Activated T-helper 9 cell treated with anti-CD3 and anti-CD28 coated beads, Interleukin-2, amount 50 U/mL, for 16 hours (primary cell): Measurements from ENCODE around the gene HIPK2.

Source experiments
- DNase-seq: peaks from one replicate; pipeline ENCODE4 v3.0.0-alpha.2; 2020; ENCODE audit warnings: low read depth

Gene HIPK2

GRCh38 chr7:139669106-139670061 lies 108.4 kb downstream of the HIPK2 start:
- DNase-seq = no peak

DNA sequence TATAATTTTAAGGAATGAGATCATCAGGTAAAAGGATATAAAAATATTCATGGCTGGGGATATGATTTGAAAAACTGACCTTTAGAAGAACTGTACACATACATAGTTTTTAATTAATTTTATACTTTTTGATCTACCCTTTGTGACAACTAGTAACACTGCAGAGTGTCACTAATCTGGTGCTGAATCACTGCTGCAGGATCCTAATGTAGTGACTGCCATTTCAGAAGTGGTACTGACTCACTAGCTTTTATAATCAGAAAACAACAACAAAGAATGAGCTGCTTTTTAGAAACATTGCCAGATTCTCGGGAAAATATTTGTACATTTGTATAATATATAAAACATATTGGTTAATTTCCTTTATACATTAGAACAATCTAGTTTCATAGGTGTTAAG lies 110.4 kb downstream of the HIPK2 start:
- DNase-seq = no peak

GRCh38 chr7:139666501-139666900 lies 111.3 kb downstream of the HIPK2 start:
- DNase-seq = no peak

DNA sequence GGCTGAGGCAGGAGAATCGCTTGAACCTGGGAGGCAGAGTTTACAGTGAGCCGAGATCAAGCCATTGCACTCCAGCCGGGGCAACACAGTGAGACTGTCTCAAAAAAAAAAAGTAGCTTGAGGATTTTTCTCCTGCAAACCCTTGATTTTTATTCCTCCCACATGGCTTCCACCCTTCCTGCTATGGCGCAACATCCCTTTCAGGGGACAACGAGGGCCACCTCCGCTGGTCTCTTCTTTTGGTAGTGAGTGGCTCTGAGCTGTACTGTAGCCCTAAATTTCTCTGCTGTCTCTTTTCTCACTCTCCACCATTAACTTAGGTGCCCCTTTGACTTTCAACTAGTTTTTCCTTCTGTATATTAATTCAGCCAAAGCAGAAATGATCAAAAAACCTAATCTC lies 113.4 kb downstream of the HIPK2 start:
- no peak for DNase-seq

GRCh38 chr7:139663608-139664177 lies 114.1 kb downstream of the HIPK2 start:
- DNase-seq = no peak

DNA sequence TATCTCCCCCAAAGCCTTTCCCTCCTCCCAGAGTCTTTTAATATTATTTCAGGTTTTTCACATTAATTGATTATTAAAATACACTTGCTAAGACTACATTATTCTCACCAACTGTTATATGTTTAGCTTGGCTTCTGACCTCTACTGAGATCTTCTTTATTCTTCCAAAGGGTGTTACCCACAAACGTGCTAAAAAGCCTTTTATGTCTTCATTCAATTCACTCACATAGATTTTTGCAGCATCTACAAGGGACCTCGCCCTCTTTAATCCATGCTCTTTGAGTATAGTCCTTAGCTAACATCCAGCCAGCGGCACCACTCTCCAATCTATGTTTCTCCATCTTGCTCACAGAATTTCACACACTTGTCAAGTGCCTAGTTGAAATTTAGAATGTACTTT lies 115.9 kb downstream of the HIPK2 start:
- DNase-seq = no peak

GRCh38 chr7:139661043-139661440 lies 116.8 kb downstream of the HIPK2 start:
- no peak for DNase-seq

- no peak for DNase-seq
These were observed 117.3 kb downstream of the HIPK2 start for GRCh38 chr7:139660317-139661042.

- DNase-seq = no peak
These were observed 117.9 kb downstream of the HIPK2 start for GRCh38 chr7:139659922-139660316.

DNA sequence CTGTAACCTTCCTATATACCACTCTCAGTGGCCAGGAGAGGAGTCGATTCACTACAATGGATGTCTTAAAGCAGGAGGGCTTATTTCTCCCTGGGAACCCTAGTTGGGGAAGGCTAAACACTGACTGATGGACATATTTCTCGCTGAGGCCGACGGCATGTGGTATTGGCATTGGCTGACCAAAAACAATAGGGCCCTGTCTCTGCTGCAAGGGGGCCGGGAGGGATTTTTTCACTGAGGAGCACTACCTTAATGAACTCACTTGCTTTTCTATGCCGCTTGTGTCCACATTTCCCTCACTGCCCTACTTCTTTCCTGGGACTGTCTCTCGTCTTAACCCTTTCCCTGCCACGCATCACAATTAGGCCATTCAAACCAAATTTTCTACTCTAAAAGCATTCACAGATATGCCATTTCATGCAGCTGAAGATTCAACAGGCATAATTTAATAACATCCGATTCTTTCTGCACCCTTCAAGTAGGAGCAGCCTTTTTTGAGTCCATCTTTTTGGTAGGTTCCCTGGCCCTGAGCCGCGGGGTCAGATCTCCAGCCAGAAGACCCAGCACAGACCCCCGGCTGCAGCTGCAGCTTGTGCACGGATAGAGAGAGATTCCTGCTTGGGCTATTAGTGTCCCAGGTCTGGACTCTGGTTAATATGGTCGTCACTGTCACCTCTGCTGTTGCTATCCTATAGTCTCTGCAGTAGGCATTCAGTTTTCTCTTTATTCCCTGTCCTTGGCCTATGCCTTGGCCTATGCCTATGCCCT lies 118.7 kb downstream of the HIPK2 start:
- no peak for DNase-seq

DNA sequence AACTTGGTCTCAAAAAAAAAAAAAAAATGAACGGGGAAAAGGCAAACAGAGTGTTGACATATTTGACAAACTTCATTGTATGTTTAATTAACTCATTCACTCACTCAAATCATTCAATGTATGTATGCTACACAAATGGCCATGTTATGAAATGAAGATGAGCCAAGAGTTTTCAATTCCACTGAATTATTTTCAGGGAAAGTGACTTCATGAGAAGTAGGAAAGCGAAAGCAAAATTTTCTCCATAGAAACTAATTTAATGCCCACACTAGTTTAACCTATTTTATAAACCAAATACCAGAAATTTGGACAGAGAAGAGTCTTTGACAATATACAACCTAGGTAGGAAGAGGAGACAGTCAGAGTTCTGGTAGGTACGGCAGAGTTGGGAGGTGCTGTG lies 119.5 kb downstream of the HIPK2 start:
- DNase-seq = no peak

GRCh38 chr7:139657725-139658124 lies 120.1 kb downstream of the HIPK2 start:
- DNase-seq = no peak

DNA sequence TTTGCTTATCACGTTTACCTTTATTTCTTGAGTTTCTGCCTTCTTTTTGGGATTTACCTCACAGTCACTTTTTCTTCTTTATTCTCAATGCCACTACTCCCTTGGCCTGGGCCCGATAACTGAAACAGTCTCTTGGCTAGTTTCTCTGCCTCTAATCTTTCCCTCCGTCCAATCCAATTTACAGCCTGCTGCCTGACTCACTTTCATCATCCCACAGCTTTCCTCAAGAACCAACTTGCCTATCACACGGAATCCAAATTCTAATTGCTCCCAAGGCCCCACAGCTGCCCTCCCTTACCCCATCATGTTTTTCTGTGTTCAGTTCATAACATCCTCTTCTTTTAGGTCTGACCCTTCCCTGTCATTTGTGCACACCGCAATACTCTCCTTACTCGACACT lies 121.4 kb downstream of the HIPK2 start:
- DNase-seq = no peak

DNA sequence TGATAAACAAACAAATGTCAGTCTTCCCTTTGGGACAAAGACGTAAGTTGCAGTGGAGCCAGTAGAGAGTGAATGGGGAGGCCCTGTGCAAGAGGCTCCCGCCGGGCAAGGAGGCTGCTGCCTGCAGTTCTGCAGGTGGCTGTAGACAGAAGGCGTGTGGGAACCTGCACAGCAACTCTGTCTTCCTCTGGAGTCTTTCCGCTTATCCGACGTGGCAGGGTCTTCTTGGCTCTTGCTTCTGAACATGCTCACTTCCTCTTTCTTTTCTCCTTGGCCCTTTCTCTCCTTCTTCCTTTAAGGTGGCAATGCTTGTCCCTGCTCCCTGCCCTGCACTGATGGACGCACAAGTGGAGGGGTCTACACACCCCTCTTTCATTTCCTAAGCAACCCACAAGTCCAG lies 122.5 kb downstream of the HIPK2 start:
- DNase-seq = no peak

GRCh38 chr7:139654276-139655181 lies 123.3 kb downstream of the HIPK2 start:
- no peak for DNase-seq

GRCh38 chr7:139651914-139652313 lies 125.9 kb downstream of the HIPK2 start:
- DNase-seq = no peak

DNA sequence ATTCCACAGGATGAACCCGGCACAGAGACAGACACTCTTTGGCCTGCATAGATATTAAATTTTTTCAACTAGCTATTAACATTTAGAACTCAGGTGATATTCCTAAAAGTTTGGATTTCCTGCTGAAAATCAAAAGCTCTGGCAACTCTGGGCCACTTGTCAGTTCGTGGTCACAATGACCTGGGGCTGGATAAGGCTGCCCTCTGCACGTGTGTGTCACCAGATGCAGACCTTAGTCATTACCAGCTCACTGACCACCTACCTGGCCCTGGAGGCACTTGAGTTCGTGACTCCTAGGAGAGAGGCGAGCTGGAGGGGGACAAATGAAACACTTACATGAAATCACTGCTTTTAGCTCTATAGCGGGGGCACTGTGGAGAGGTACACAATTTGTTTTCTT lies 126.5 kb downstream of the HIPK2 start:
- no peak for DNase-seq

DNA sequence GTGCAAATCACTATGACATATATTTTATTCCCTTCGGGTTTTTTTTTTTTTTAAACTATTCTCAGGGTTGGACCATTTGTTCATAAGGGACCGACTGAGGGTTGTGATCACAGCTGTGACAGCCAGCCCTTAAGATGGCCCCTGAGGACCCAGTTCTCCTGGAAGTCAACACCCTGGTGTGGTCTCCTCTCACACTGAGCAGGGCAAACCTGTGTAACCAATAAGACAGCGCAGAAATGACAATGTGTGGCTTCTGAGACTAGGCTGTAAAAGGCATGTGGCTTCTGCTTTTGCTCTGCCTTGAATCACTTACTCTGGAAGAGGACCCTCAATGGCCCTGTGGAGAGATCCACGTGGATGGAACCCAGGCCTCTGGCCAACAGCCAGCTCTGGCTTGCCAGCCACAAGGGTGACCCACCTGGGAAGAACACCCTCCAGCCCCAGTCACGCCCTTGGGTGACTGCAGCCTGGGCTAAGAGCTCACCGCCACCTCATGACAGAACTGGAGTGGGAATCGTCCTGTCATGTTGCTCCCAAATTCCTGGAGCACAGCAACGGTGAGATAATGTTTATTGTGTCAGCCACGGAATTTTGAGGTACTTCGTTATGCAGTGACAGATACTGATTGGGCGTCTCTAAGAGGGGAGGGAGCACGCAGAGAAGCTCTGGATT lies 127.2 kb downstream of the HIPK2 start:
- no peak for DNase-seq

- DNase-seq = no peak
These were observed 128.8 kb downstream of the HIPK2 start for GRCh38 chr7:139648941-139649425.

DNA sequence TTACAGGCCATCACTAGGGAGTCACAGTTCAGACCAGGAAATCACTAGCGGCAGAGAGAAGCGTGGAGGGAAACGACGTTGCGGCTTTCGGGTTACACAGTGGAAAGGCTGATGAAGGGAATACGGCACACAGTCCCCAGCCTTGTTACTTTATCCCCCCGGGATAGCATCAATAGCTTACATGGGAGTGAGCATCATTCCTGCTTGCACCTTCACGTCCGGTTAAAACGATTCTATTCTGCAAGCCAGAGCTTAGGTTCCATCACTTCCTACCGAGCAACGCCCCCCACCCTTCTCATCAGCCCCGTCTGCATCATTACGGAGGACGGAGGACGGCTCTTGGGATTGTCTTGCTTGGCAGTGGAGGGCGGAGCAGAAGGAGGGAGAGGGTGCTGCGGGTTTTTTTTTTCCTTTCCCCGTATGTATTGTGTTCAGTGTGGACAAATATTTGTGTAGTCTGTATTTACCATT lies 129.4 kb downstream of the HIPK2 start:
- no peak for DNase-seq
